ENCODE measurements around the gene CPSF4L. TPM values are rescaled to one million over a fixed set of nuclear protein-coding genes. Genes with fewer than 3 reads are reported as not detected.

CPSF4L gene
- total RNA-seq, 1 experiment from 2014 or later = not detected

- Mint-ChIP-seq H3K9me3 (no peaks in the 10 kb centered on the region), H3K4me3 (no peak overlapping the region), H3K36me3 (peaks cover 49% of the 10 kb centered on the region), H3K4me1 (peaks cover 11% of the 10 kb centered on the region), H3K27ac (peak overlapping the region; percentile 14), H3K27me3 (ENCODE audit: low read depth) (no peaks in the 10 kb centered on the region)
- DNase-seq (ENCODE audit: low spot score) (no peak), ATAC-seq (no peak)
- ChIA-PET CTCF (interaction anchor here (0.7 kb wide), 1 partner anchor 132 kb away, joined by 3 read pairs; no protein-coding TSS in a partner anchor), POLR2A (no interaction called here)
- TF ChIP-seq RORB (CRISPR knock-in tag; IDR thresholded peaks at IDR 0.05) = no peak
- TF ChIP-seq ZNF121 (CRISPR knock-in tag; IDR thresholded peaks at IDR 0.05) = no peak
- no peak for TF ChIP-seq FOXJ3 (CRISPR knock-in tag; IDR thresholded peaks at IDR 0.05; ENCODE audit: borderline replicate concordance)
- no peak for TF ChIP-seq ZBTB43 (CRISPR knock-in tag; IDR thresholded peaks at IDR 0.05)
- no peak for TF ChIP-seq ELF4 (CRISPR knock-in tag; IDR thresholded peaks at IDR 0.05; ENCODE audit: low read depth)
- no peak for TF ChIP-seq NR2C2 (CRISPR knock-in tag; IDR thresholded peaks at IDR 0.05)
- no peak for TF ChIP-seq SOX15 (CRISPR knock-in tag; IDR thresholded peaks at IDR 0.05)
- no peak for TF ChIP-seq RELA (CRISPR knock-in tag; IDR thresholded peaks at IDR 0.05; ENCODE audit: borderline replicate concordance)
- TF ChIP-seq, protein P1, sequence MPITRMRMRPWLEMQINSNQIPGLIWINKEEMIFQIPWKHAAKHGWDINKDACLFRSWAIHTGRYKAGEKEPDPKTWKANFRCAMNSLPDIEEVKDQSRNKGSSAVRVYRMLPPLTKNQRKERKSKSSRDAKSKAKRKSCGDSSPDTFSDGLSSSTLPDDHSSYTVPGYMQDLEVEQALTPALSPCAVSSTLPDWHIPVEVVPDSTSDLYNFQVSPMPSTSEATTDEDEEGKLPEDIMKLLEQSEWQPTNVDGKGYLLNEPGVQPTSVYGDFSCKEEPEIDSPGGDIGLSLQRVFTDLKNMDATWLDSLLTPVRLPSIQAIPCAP (CRISPR knock-in tag; IDR thresholded peaks at IDR 0.05) = no peak
- no peak for TF ChIP-seq TP53 (CRISPR knock-in tag; IDR thresholded peaks at IDR 0.05)
- TF ChIP-seq MAX (CRISPR knock-in tag; IDR thresholded peaks at IDR 0.05) = no peak
- no peak for TF ChIP-seq ZMAT4 (CRISPR knock-in tag; IDR thresholded peaks at IDR 0.05)
- TF ChIP-seq SMAD4 (CRISPR knock-in tag; IDR thresholded peaks at IDR 0.05) = no peak
- no peak for TF ChIP-seq ZNF281 (CRISPR knock-in tag; IDR thresholded peaks at IDR 0.05)
- no peak for TF ChIP-seq CREB1 (CRISPR knock-in tag; IDR thresholded peaks at IDR 0.05)
- no peak for TF ChIP-seq ZNF416 (CRISPR knock-in tag; IDR thresholded peaks at IDR 0.05)
Observed at GRCh38 chr17:73237714-73238113, 24.0 kb downstream of the CPSF4L start.

DNA sequence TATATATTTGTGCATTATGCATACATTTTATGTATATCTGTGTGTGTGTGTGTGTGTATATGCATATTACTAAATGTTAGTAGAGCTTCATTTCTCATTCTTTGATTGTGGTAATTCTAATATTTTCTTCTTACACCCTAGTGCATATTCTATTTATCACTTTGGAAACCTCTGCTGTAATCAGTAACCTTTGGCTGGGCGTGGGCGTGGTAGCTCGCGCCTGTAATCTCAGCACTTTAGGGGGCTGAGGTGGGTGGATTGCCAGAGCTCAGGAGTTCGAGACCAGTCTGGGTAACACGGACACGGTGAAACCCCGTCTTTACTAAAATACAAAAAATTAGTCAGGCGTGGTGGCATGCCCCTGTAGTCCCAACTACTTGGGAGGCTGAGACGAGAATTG lies 26.9 kb downstream of the CPSF4L start:
- ATAC-seq = no peak
- Mint-ChIP-seq H3K9me3 (no peaks in the 10 kb centered on the region), H3K4me1 (peaks cover 22% of the 10 kb centered on the region), H3K4me3 (no peak overlapping the region), H3K36me3 (peaks cover 32% of the 10 kb centered on the region), H3K27me3 (ENCODE audit: low read depth) (no peaks in the 10 kb centered on the region), H3K27ac (no peak overlapping the region)
- TF ChIP-seq ZNF425 (CRISPR knock-in tag; conservative IDR thresholded peaks at IDR 0.05) (no peak), ZNF396 (CRISPR knock-in tag; IDR thresholded peaks at IDR 0.05; ENCODE audit: borderline replicate concordance) (no peak), GABPB1 (CRISPR knock-in tag; IDR thresholded peaks at IDR 0.05) (no peak), SOX15 (CRISPR knock-in tag; IDR thresholded peaks at IDR 0.05) (no peak), HMGXB4 (CRISPR knock-in tag; IDR thresholded peaks at IDR 0.05) (no peak)
- ChIA-PET CTCF (interaction anchor here (1.4 kb wide), 1 partner anchor 135 kb away, joined by 3 read pairs; no protein-coding TSS in a partner anchor), POLR2A (no interaction called here)
- DNase-seq (ENCODE audit: low spot score) = no peak

All from WTC11 (cell line).